SK-N-SH (cell line): ENCODE results near the gene SLC8A1. TPM values are rescaled to one million over a fixed set of nuclear protein-coding genes. Genes with fewer than 3 reads are reported as not detected.

Experiments
- CTCF ChIA-PET: fragments of 300-600, 350-600 bp; formaldehyde crosslinking; extraction: SDS; loops from one replicate; lab custom pipeline; 2021; lab: Yijun Ruan, JAX
- POLR2A ChIA-PET: fragments of 350-600 bp; sonication (Branson Sonifier 250); formaldehyde crosslinking; extraction: SDS; loops from one replicate; lab custom pipeline; 2020; ENCODE audit warnings: antibody characterized with exemption, inconsistent platforms; lab: Yijun Ruan, JAX
- DNase-seq: peaks from one replicate; pipeline ENCODE4 v3.0.0; 2012
- H2AFZ ChIP-seq: fragments of 200-600 bp; sonication (generic); 2 replicates; pipeline ENCODE4 v1.8.1; 2016; ENCODE audit warnings: antibody characterized with exemption, mild to moderate bottlenecking, low read depth
- H3F3A ChIP-seq: fragments of 200-600 bp; sonication (generic); replicated peaks from 2 replicates; pipeline ENCODE3; 2016; ENCODE audit warnings: antibody characterized with exemption, mild to moderate bottlenecking; ENCODE audit not compliant: insufficient read depth
- H3K27ac ChIP-seq, 2 experiments: fragments of 200-500 bp in 1 of 2; fragments of 200-600 bp in 1 of 2; sonication (Bioruptor generic) in 1 of 2; sonication (generic), shearing (Covaris generic) in 1 of 2; 2 replicates each; pipeline versions ENCODE4 v1.5.1 to v1.6.1; 2014 to 2016; ENCODE audit warnings: low read depth in 2 of 2, inconsistent platforms in 1 of 2, low read length in 1 of 2, mild to moderate bottlenecking in 1 of 2, mixed read lengths in 1 of 2
- H3K27me3 ChIP-seq: fragments of 200-600 bp; sonication (generic), shearing (Covaris generic); 2 replicates; pipeline ENCODE4 v1.6.1; 2016; ENCODE audit warnings: mixed run types; ENCODE audit not compliant: insufficient read depth
- H3K36me3 ChIP-seq, 2 experiments: fragments of 200-500 bp in 1 of 2; fragments of 200-600 bp in 1 of 2; sonication (Bioruptor generic) in 1 of 2; sonication (generic) in 1 of 2; replicated peaks in 1 of 2; 2 replicates each; pipeline versions ENCODE3 to v1.5.1; 2014 to 2016; ENCODE audit warnings: low read length in 1 of 2, mild to moderate bottlenecking in 1 of 2; ENCODE audit not compliant: insufficient read depth in 2 of 2, control insufficient read depth in 1 of 2
- H3K4me1 ChIP-seq, 2 experiments: fragments of 200-500 bp in 1 of 2; fragments of 200-600 bp in 1 of 2; sonication (Bioruptor generic) in 1 of 2; sonication (generic), shearing (Covaris generic) in 1 of 2; 2 replicates each; pipeline versions ENCODE4 v1.5.1 to v1.6.1; 2014 to 2016; ENCODE audit warnings: low read depth in 1 of 2, low read length in 1 of 2, mixed run types in 1 of 2; ENCODE audit not compliant: insufficient read depth in 2 of 2, control insufficient read depth in 1 of 2
- H3K4me2 ChIP-seq: fragments of 200-600 bp; sonication (generic), shearing (Covaris generic); 2 replicates; pipeline ENCODE4 v1.6.1; 2017; ENCODE audit warnings: mixed run types
- H3K4me3 ChIP-seq, 2 experiments: fragments of 200-500 bp in 1 of 2; fragments of 200-600 bp in 1 of 2; sonication (Bioruptor generic) in 1 of 2; sonication (generic), shearing (Covaris generic) in 1 of 2; 2 replicates each; pipeline versions ENCODE4 v1.5.1 to v1.8.1; 2014 to 2016; ENCODE audit warnings: low read depth in 2 of 2, inconsistent platforms in 1 of 2, low read length in 1 of 2, mild to moderate bottlenecking in 1 of 2, mixed read lengths in 1 of 2, moderate library complexity in 1 of 2
- H3K79me2 ChIP-seq: fragments of 200-600 bp; sonication (generic); 2 replicates; pipeline ENCODE4 v1.8.1; 2017; ENCODE audit warnings: mild to moderate bottlenecking; ENCODE audit not compliant: insufficient read depth
- H3K9ac ChIP-seq: fragments of 200-600 bp; sonication (generic); 2 replicates; pipeline ENCODE4 v1.6.1; 2017; ENCODE audit warnings: mixed run types
- H3K9me2 ChIP-seq: fragments of 200-600 bp; sonication (generic); 2 replicates; pipeline ENCODE4 v1.6.1; 2017; ENCODE audit warnings: mixed run types
- H3K9me3 ChIP-seq: fragments of 200-600 bp; sonication (generic); 2 replicates; pipeline ENCODE4 v1.6.1; 2017; ENCODE audit warnings: mixed run types, mild to moderate bottlenecking, moderate library complexity
- H4K20me1 ChIP-seq: fragments of 200-600 bp; sonication (generic); 2 replicates; pipeline ENCODE4 v1.6.1; 2017; ENCODE audit warnings: mild to moderate bottlenecking, mixed run types; ENCODE audit not compliant: insufficient read depth
- EP300 ChIP-seq, 2 experiments: IDR thresholded peaks; 2 replicates each; pipeline versions ENCODE4 v1.4.0 to v1.6.1; 2012; ENCODE audit warnings: borderline replicate concordance in 1 of 2, low read depth in 1 of 2, low read length in 1 of 2
- FOSL2 ChIP-seq: IDR thresholded peaks from 2 replicates; pipeline ENCODE4 v1.4.0; 2012; ENCODE audit warnings: low read depth, mild to moderate bottlenecking, moderate library complexity, borderline replicate concordance
- FOXM1 ChIP-seq: IDR thresholded peaks from 2 replicates; pipeline ENCODE4 v1.4.0; 2012; ENCODE audit warnings: low read depth, mild to moderate bottlenecking
- GABPA ChIP-seq: IDR thresholded peaks from 2 replicates; pipeline ENCODE4 v1.4.0; 2012; ENCODE audit warnings: low read depth, mild to moderate bottlenecking
- GATA2 ChIP-seq: sonication (generic); formaldehyde crosslinking; IDR thresholded peaks from 2 replicates; pipeline ENCODE4 v1.5.0; 2020; ENCODE audit warnings: mild to moderate bottlenecking, missing genetic modification reagents
- JUND ChIP-seq: IDR thresholded peaks from 2 replicates; pipeline ENCODE4 v1.4.0; 2012
- MEF2A ChIP-seq: IDR thresholded peaks from 2 replicates; pipeline ENCODE4 v1.4.0; 2012; ENCODE audit warnings: low read depth, borderline replicate concordance
- MXI1 ChIP-seq: IDR thresholded peaks from 2 replicates; pipeline ENCODE4 v1.6.1; 2012; ENCODE audit warnings: mild to moderate bottlenecking, low read depth, low read length, improper control_type of control experiment
- NFIC ChIP-seq: IDR thresholded peaks from 2 replicates; pipeline ENCODE4 v1.4.0; 2012; ENCODE audit warnings: borderline replicate concordance
- POLR2AphosphoS5 ChIP-seq: IDR thresholded peaks from 2 replicates; pipeline ENCODE4 v1.6.1; 2012; ENCODE audit warnings: low read depth, low read length
- RAD21 ChIP-seq: IDR thresholded peaks from 2 replicates; pipeline ENCODE4 v1.6.1; 2012; ENCODE audit warnings: mild to moderate bottlenecking, low read length
- RFX5 ChIP-seq: IDR thresholded peaks from 2 replicates; pipeline ENCODE4 v1.6.1; 2012; ENCODE audit warnings: mild to moderate bottlenecking, improper control_type of control experiment, low read length
- RXRA ChIP-seq: IDR thresholded peaks from 2 replicates; pipeline ENCODE4 v1.4.0; 2012; ENCODE audit warnings: low read depth, mild to moderate bottlenecking, borderline replicate concordance
- SMC3 ChIP-seq: IDR thresholded peaks from 2 replicates; pipeline ENCODE4 v1.6.1; 2012; ENCODE audit warnings: low read depth, low read length, improper control_type of control experiment
- TCF12 ChIP-seq: IDR thresholded peaks from 2 replicates; pipeline ENCODE4 v1.4.0; 2012
- WGBS: methylation state at CpG from one replicate; pipeline ENCODE4 v1.1.6; 2017; ENCODE audit warnings: low lambda C conversion rate; 5-methylcytosine and 5-hydroxymethylcytosine counted together
- polyA plus RNA-seq, 3 experiments: library from polyadenylated mRNA; depleted of rRNA; stranded (reverse); fragments of >200 nt; gene quantifications; 2 replicates each; pipeline ENCODE4 v1.2.3, GENCODE V29; 2012
- TF ChIP-seq, protein P1 (sequence below): IDR thresholded peaks from 2 replicates; pipeline ENCODE4 v1.4.0; 2012; ENCODE audit warnings: low read depth, borderline replicate concordance
- TF ChIP-seq, protein P2 (sequence below): IDR thresholded peaks from 2 replicates; pipeline ENCODE4; 2012

The SLC8A1 gene
- polyA plus RNA-seq, 1 of the 3 experiments (the other 2 are of a cell fraction): 3.2 TPM

DNA sequence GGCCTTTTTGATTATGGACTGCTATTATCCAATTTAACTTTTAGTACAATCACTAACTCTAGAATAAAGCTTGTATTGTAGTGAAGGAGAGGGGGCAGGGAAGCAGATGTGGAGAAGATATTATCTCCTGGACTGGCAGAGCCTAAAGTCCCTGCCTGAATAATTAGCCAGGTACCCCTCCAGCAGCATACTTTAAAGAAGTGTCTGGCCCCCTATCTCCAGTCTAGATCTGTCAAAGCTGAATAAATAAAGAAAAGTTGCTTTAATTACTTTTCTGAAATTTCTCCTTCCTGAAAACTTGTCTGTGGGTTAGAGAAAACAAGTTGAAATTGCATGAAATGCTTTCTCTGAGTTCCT is 258.2 kb downstream of the SLC8A1 start:
- no peaks in the 10 kb centered on the region for H3K9me2 ChIP-seq
- no peak overlapping the region for H3K4me3 ChIP-seq
- H3K27me3 ChIP-seq: no peaks in the 10 kb centered on the region
- DNase-seq: no peak
- ChIA-PET CTCF (interaction anchor here (0.8 to 0.9 kb wide), 2 partner anchors 9 to 244 kb away, joined by 3 read pairs; no protein-coding TSS in a partner anchor), POLR2A (no interaction called here)
- H2AFZ ChIP-seq: no peak overlapping the region
- H3K4me1 ChIP-seq: peaks cover 0 to 24% of the 10 kb centered on the region in 2 experiments; a peak in 2 of 4 replicates
- H3K27ac ChIP-seq: no peak overlapping the region
- H4K20me1 ChIP-seq: no peaks in the 10 kb centered on the region
- no peak overlapping the region for H3K9ac ChIP-seq
- H3K9me3 ChIP-seq: no peaks in the 10 kb centered on the region
- TF ChIP-seq GABPA (no peak), GATA2 (peak; percentile 65), EP300 (IDR thresholded peaks at IDR 0.05; ENCODE audit: borderline replicate concordance in 1 of 2, low read depth in 1 of 2, low read length in 1 of 2) (0 out of 4 replicates have a peak, but pooled peaks of 1 of the 2 experiments have one; percentile 40), RAD21 (no peak), MEF2A (no peak), TCF12 (no peak), MXI1 (no peak), FOXM1 (no peak)
- TF ChIP-seq, protein P1, sequence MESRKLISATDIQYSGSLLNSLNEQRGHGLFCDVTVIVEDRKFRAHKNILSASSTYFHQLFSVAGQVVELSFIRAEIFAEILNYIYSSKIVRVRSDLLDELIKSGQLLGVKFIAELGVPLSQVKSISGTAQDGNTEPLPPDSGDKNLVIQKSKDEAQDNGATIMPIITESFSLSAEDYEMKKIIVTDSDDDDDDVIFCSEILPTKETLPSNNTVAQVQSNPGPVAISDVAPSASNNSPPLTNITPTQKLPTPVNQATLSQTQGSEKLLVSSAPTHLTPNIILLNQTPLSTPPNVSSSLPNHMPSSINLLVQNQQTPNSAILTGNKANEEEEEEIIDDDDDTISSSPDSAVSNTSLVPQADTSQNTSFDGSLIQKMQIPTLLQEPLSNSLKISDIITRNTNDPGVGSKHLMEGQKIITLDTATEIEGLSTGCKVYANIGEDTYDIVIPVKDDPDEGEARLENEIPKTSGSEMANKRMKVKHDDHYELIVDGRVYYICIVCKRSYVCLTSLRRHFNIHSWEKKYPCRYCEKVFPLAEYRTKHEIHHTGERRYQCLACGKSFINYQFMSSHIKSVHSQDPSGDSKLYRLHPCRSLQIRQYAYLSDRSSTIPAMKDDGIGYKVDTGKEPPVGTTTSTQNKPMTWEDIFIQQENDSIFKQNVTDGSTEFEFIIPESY: no peak
- no peaks in the 10 kb centered on the region for H3F3A ChIP-seq
- no peaks in the 10 kb centered on the region for H3K36me3 ChIP-seq
- no peak overlapping the region for H3K4me2 ChIP-seq
- H3K79me2 ChIP-seq: no peaks in the 10 kb centered on the region

DNA sequence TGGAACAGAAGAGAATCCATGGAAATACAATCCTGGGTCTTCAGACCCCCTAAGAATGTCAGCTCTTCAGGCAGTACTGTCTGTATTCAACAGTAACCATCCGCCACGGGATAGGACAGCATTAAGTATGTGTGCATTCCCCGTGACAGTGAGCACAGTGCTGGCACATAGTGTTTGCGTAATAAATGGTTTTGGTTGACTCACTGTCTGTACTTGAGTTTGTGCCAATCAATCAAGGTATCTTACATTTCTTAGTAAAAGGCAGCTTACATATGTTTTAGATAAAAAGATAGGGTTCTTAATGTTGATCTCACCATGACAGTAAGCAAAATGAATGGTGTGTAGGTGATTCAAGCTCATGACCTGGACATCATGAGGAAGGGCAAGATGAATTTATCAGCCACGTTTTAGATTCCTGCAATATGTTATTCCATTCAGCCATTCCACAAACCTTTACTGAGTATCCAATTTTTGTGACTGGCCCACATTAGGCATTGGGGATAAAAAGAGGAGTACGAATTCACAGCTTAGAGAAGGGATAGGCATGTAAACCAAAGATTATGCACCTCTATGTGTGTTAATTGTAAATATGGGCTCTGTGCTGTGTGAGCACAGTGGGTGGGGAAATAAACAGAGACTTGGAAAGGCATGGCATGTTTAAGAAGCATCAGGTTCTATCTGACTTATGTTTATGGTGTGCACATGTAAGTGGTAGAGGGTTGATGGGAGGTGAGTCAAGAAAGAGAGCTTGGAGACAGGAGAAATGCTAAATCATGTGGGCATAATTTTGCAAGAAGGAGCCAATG is 258.8 kb downstream of the SLC8A1 start:
- no peak for DNase-seq
- H3K79me2 ChIP-seq: no peaks in the 10 kb centered on the region
- POLR2A ChIA-PET: no interaction called here

More for the DNA sequence above, 258.8 kb downstream of the SLC8A1 start:
- H3K36me3 ChIP-seq: no peaks in the 10 kb centered on the region
- no peak overlapping the region; the same call in 1 of the 2 replicates for H2AFZ ChIP-seq
- H3K4me3 ChIP-seq: no peak overlapping the region
- WGBS: 51% methylated on average over 6 of the region's 6 CpGs
- no peaks in the 10 kb centered on the region for H3K9me3 ChIP-seq
- no peak overlapping the region for H3K4me2 ChIP-seq
- no peaks in the 10 kb centered on the region for H3F3A ChIP-seq
- H3K9me2 ChIP-seq: no peaks in the 10 kb centered on the region
- H3K27ac ChIP-seq: no peak overlapping the region
- peaks cover 0 to 24% of the 10 kb centered on the region in 2 experiments; a peak in 2 of 4 replicates for H3K4me1 ChIP-seq
- H3K9ac ChIP-seq: no peak overlapping the region
- CTCF ChIA-PET: interaction anchor here (0.8 to 0.9 kb wide), 3 partner anchors 10 to 1491 kb away, joined by 3 to 4 read pairs (median 3); no protein-coding TSS in a partner anchor
- H3K27me3 ChIP-seq: no peaks in the 10 kb centered on the region
- no peaks in the 10 kb centered on the region for H4K20me1 ChIP-seq
- TF ChIP-seq POLR2AphosphoS5 (0 out of 2 replicates have a peak, but pooled peaks have one; percentile 23), SMC3 (no peak), TCF12 (peak; percentile 79), FOSL2 (peak; percentile 22; the same call in 1 of the 2 replicates), NFIC (peak; percentile 38; the same call in 1 of the 2 replicates), RXRA (no peak), EP300 (IDR thresholded peaks at IDR 0.05; ENCODE audit: borderline replicate concordance in 1 of 2, low read depth in 1 of 2, low read length in 1 of 2) (peak in 1 of 2 experiments; percentile 43; a peak in 1 of 4 replicates), JUND (no peak), RFX5 (no peak)
- TF ChIP-seq, protein P1: 0 out of 2 replicates have a peak, but pooled peaks have one; percentile 15
- TF ChIP-seq, protein P2, sequence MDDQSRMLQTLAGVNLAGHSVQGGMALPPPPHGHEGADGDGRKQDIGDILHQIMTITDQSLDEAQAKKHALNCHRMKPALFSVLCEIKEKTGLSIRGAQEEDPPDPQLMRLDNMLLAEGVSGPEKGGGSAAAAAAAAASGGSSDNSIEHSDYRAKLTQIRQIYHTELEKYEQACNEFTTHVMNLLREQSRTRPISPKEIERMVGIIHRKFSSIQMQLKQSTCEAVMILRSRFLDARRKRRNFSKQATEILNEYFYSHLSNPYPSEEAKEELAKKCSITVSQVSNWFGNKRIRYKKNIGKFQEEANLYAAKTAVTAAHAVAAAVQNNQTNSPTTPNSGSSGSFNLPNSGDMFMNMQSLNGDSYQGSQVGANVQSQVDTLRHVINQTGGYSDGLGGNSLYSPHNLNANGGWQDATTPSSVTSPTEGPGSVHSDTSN: peak; percentile 82
